PC-3 (cell line): ENCODE measurements around the gene PXMP4. TPM values are rescaled to one million over a fixed set of nuclear protein-coding genes. Genes with fewer than 3 reads are reported as not detected.

ENCODE experiments used
- ATAC-seq: fragments of 200-7000 bp; cut with Tn5 transposase; 2 replicates; pipeline ENCODE4 v1.9.1; 2020; ENCODE audit warnings: mild to moderate bottlenecking, moderate library complexity
- BruUV-seq: library from RNA; stranded (reverse); fragments of 400-500 nt; replicated peaks from 2 replicates; lab custom pipeline; 2021; lab: Mats Ljungman, UMichigan
- CTCF ChIA-PET: fragments of 300-600 bp; sonication (Branson Sonifier 250); formaldehyde crosslinking; loops from one replicate; lab custom pipeline; 2022; ENCODE audit warnings: antibody characterized with exemption; lab: Charles Lee
- POLR2A ChIA-PET: fragments of 300-600 bp; sonication (Branson Sonifier 250); formaldehyde crosslinking; loops from one replicate; lab custom pipeline; 2022; ENCODE audit warnings: antibody characterized with exemption; ENCODE audit not compliant: unreplicated experiment; lab: Charles Lee
- DNase-seq: peaks from one replicate; pipeline ENCODE4 v3.0.0-alpha.2; 2015
- H2AFZ ChIP-seq: fragments of 300-600 bp; sonication (generic); 2 replicates; pipeline ENCODE4 v1.6.0; 2016; ENCODE audit warnings: antibody characterized with exemption, low read length
- H3F3A ChIP-seq: fragments of 300-600 bp; sonication (generic); one replicate; pipeline ENCODE4 v1.6.0; 2017; ENCODE audit warnings: antibody characterized with exemption, low read length, control low read depth, mild to moderate bottlenecking; ENCODE audit not compliant: unreplicated experiment
- H3K27ac ChIP-seq: fragments of 300-600 bp; sonication (generic); 2 replicates; pipeline ENCODE4 v1.5.1; 2016; ENCODE audit warnings: mild to moderate bottlenecking, low read length
- H3K27me3 ChIP-seq: fragments of 300-600 bp; sonication (generic); 2 replicates; pipeline ENCODE4 v1.6.1; 2016; ENCODE audit warnings: low read length, mixed read lengths
- H3K36me3 ChIP-seq: fragments of 300-600 bp; sonication (generic); 2 replicates; pipeline ENCODE4 v1.6.1; 2016; ENCODE audit warnings: low read depth, mixed run types, low read length, mixed read lengths
- H3K4me1 ChIP-seq: fragments of 300-600 bp; sonication (generic); 2 replicates; pipeline ENCODE4 v1.5.1; 2016; ENCODE audit warnings: low read length; ENCODE audit not compliant: insufficient read depth
- H3K4me2 ChIP-seq: fragments of 300-600 bp; sonication (generic); 2 replicates; pipeline ENCODE4 v1.6.0; 2016; ENCODE audit warnings: low read length
- H3K4me3 ChIP-seq: fragments of 300-600 bp; sonication (generic); 2 replicates; pipeline ENCODE4 v1.5.1; 2016; ENCODE audit warnings: mild to moderate bottlenecking, low read length, mixed read lengths
- H3K79me2 ChIP-seq: fragments of 300-600 bp; sonication (generic); 2 replicates; pipeline ENCODE4 v1.6.1; 2017; ENCODE audit warnings: low read length, mixed read lengths
- H3K9ac ChIP-seq: fragments of 300-600 bp; sonication (generic); 2 replicates; pipeline ENCODE4 v1.6.0; 2016; ENCODE audit warnings: mild to moderate bottlenecking, low read length
- H3K9me2 ChIP-seq: fragments of 300-600 bp; sonication (generic); replicated peaks from 2 replicates; pipeline ENCODE4 v1.6.1; 2016; ENCODE audit warnings: mixed run types, low read length, mixed read lengths
- H3K9me3 ChIP-seq: fragments of 300-600 bp; sonication (generic); 2 replicates; pipeline ENCODE4 v1.6.1; 2016; ENCODE audit warnings: low read length, mixed read lengths
- H4K20me1 ChIP-seq: fragments of 300-600 bp; sonication (generic); 2 replicates; pipeline ENCODE4 v1.6.1; 2016; ENCODE audit warnings: low read length, mixed read lengths
- CTCF ChIP-seq: fragments of 300-600 bp; sonication (generic); conservative IDR thresholded peaks from 2 replicates; pipeline ENCODE4 v1.5.1; 2017; ENCODE audit warnings: antibody characterized with exemption, low read depth, mild to moderate bottlenecking, low read length
- EZH2 ChIP-seq: fragments of 300-600 bp; sonication (generic); IDR thresholded peaks from one replicate; pipeline ENCODE4 v1.6.1; 2017; ENCODE audit warnings: antibody characterized with exemption, mild to moderate bottlenecking, low read length; ENCODE audit not compliant: unreplicated experiment
- EZH2phosphoT487 ChIP-seq: fragments of 300-600 bp; sonication (generic); IDR thresholded peaks from 2 replicates; pipeline ENCODE4 v1.6.1; 2018; ENCODE audit warnings: mild to moderate bottlenecking, antibody characterized with exemption, low read length, borderline replicate concordance
- intact Hi-C: fragments of 100-400 bp; cut with micrococcal nuclease; formaldehyde crosslinking; loops from 2 replicates; pipeline ENCODE4 v1.9.0; 2023
- total RNA-seq: library from RNA; depleted of rRNA; stranded (reverse); fragments of >200 nt; gene quantifications from 2 replicates; pipeline ENCODE4 v1.2.3, GENCODE V29; 2014

Gene PXMP4
- total RNA-seq, 1 experiment from 2014 or later = not detected

- intact Hi-C loops = loop anchor here (5.0 kb wide), 1 partner anchor 211 kb away; no protein-coding TSS in a partner anchor
- Histone ChIP-seq H3K4me3 (peak overlapping the region; percentile 65; the same call in 1 of the 2 replicates), H2AFZ (no peak overlapping the region), H3K79me2 (peaks cover 27% of the 10 kb centered on the region), H3K4me2 (peak overlapping the region; percentile 84), H3K9me3 (no peaks in the 10 kb centered on the region), H4K20me1 (no peaks in the 10 kb centered on the region), H3K27ac (no peak overlapping the region), H3F3A (no peaks in the 10 kb centered on the region), H3K9me2 (no peaks in the 10 kb centered on the region), H3K9ac (no peak overlapping the region), H3K27me3 (no peaks in the 10 kb centered on the region), H3K36me3 (peaks cover 14% of the 10 kb centered on the region; the same call in 1 of the 2 replicates), H3K4me1 (peaks cover 31% of the 10 kb centered on the region; the same call in 1 of the 2 replicates)
- BruUV-seq = TSS peak; percentile 24
- ChIA-PET CTCF (interaction anchor here (0.8 to 1.3 kb wide), 4 partner anchors 21 to 224 kb away, joined by 3 to 7 read pairs (median 3); no protein-coding TSS in a partner anchor), POLR2A (interaction anchor here (0.7 kb wide), 1 partner anchor 179 kb away, joined by 4 read pairs; the partner anchor contains the start of gene CBFA2T2)
- no peak for DNase-seq
- TF ChIP-seq EZH2phosphoT487 (no peak), CTCF (no peak), EZH2 (no peak)
- no peak for ATAC-seq
Measured at GRCh38 chr20:33668466-33669155, 51.5 kb downstream of the PXMP4 start.

- Histone ChIP-seq H3K9me3 (no peaks in the 10 kb centered on the region), H3K9ac (peak overlapping the region; percentile 42; the same call in 1 of the 2 replicates), H4K20me1 (no peaks in the 10 kb centered on the region), H3K4me1 (peaks cover 28% of the 10 kb centered on the region; the same call in 1 of the 2 replicates), H3F3A (no peaks in the 10 kb centered on the region), H3K79me2 (peaks cover 20% of the 10 kb centered on the region), H3K4me2 (peak overlapping the region; percentile 84), H3K9me2 (no peaks in the 10 kb centered on the region), H3K27me3 (no peaks in the 10 kb centered on the region), H3K4me3 (peak overlapping the region; percentile 65), H3K36me3 (peaks cover 14% of the 10 kb centered on the region; the same call in 1 of the 2 replicates), H3K27ac (peak overlapping the region; percentile 10; the same call in 1 of the 2 replicates), H2AFZ (peak overlapping the region; percentile 68)
- DNase-seq (peak; percentile 76), ATAC-seq (peak; percentile 43)
- no TSS peak for BruUV-seq
- CTCF ChIA-PET = interaction anchor here (0.5 to 1.3 kb wide), 6 partner anchors 21 to 223 kb away, joined by 3 to 9 read pairs (median 3); no protein-coding TSS in a partner anchor
- intact Hi-C loops = loop anchor here (5.0 kb wide), 1 partner anchor 211 kb away; no protein-coding TSS in a partner anchor
- TF ChIP-seq EZH2 = no peak
- peak; percentile 85 for TF ChIP-seq CTCF
- POLR2A ChIA-PET = interaction anchor here (0.7 kb wide), 1 partner anchor 178 kb away, joined by 4 read pairs; the partner anchor contains the start of gene CBFA2T2
Measured at GRCh38 chr20:33667676-33668465, 52.2 kb downstream of the PXMP4 start.
